Measurements from ENCODE around the gene MRGPRX3. TPM values are rescaled to one million over a fixed set of nuclear protein-coding genes. Genes with fewer than 3 reads are reported as not detected.

Gene MRGPRX3
- total and polyA plus RNA-seq, 2 of the 13 experiments (the other 11 are each of a cell fraction or from before 2014, with no cell fraction given): 0.53 TPM; not detected in 1

GRCh38 chr11:18168372-18168771 lies 36.0 kb downstream of the MRGPRX3 start:
- intact Hi-C loops (cut with micrococcal nuclease; ENCODE audit: unreplicated experiment) (no loop called here), in situ Hi-C loops (cut with HindIII; ENCODE audit: extremely low pct_ligation_motif_present, low pct_unique_long_range_greater_than_20kb) (no loop called here)
- FAIRE-seq (no peak), ATAC-seq (no peak), DNase-seq (ENCODE audit: low spot score) (no peak)
- Histone ChIP-seq H3K27me3 (ENCODE audit: control insufficient read depth in 1 of 2, insufficient read depth in 2 of 2, low read length in 2 of 2) (peaks cover 0 to 3% of the 10 kb centered on the region in 2 experiments; a peak in 2 of 5 replicates), H3K4me1 (ENCODE audit: insufficient read depth, low read length) (peaks cover 17% of the 10 kb centered on the region; the same call in 1 of the 2 replicates), H3K4me3 (replicated peaks in 1 of 3; ENCODE audit: insufficient read depth in 1 of 3, low read depth in 2 of 3, low read length in 3 of 3) (no peak overlapping the region), H3K27ac (ENCODE audit: extremely low read length, insufficient read depth, low read length) (no peak overlapping the region), H3K36me3 (replicated peaks in 1 of 2; ENCODE audit: control insufficient read depth in 1 of 2, insufficient read depth in 2 of 2, low read length in 2 of 2) (no peaks in the 10 kb centered on the region), H3K79me2 (ENCODE audit: insufficient read depth, low read length) (no peaks in the 10 kb centered on the region), H3K4me2 (ENCODE audit: low read depth, low read length) (no peak overlapping the region), H3K9ac (ENCODE audit: insufficient read depth, low read depth, low read length) (no peak overlapping the region), H4K20me1 (ENCODE audit: insufficient read depth, low read length) (no peaks in the 10 kb centered on the region), H2AFZ (ENCODE audit: low read length) (no peak overlapping the region), H3K9me3 (ENCODE audit: low read length) (no peaks in the 10 kb centered on the region)
- POLR2A ChIA-PET: no interaction called here
- 0% methylated on average over 1 of the region's 1 CpG for WGBS (ENCODE audit: low lambda C conversion rate)
- TF ChIP-seq, protein P1, sequence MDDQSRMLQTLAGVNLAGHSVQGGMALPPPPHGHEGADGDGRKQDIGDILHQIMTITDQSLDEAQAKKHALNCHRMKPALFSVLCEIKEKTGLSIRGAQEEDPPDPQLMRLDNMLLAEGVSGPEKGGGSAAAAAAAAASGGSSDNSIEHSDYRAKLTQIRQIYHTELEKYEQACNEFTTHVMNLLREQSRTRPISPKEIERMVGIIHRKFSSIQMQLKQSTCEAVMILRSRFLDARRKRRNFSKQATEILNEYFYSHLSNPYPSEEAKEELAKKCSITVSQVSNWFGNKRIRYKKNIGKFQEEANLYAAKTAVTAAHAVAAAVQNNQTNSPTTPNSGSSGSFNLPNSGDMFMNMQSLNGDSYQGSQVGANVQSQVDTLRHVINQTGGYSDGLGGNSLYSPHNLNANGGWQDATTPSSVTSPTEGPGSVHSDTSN (CRISPR knock-in tag; IDR thresholded peaks at IDR 0.05; ENCODE audit: borderline replicate concordance): no peak
- TF ChIP-seq, protein P2, sequence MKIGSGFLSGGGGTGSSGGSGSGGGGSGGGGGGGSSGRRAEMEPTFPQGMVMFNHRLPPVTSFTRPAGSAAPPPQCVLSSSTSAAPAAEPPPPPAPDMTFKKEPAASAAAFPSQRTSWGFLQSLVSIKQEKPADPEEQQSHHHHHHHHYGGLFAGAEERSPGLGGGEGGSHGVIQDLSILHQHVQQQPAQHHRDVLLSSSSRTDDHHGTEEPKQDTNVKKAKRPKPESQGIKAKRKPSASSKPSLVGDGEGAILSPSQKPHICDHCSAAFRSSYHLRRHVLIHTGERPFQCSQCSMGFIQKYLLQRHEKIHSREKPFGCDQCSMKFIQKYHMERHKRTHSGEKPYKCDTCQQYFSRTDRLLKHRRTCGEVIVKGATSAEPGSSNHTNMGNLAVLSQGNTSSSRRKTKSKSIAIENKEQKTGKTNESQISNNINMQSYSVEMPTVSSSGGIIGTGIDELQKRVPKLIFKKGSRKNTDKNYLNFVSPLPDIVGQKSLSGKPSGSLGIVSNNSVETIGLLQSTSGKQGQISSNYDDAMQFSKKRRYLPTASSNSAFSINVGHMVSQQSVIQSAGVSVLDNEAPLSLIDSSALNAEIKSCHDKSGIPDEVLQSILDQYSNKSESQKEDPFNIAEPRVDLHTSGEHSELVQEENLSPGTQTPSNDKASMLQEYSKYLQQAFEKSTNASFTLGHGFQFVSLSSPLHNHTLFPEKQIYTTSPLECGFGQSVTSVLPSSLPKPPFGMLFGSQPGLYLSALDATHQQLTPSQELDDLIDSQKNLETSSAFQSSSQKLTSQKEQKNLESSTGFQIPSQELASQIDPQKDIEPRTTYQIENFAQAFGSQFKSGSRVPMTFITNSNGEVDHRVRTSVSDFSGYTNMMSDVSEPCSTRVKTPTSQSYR (CRISPR knock-in tag; IDR thresholded peaks at IDR 0.05; ENCODE audit: borderline replicate concordance): no peak
- TF ChIP-seq, protein P3, sequence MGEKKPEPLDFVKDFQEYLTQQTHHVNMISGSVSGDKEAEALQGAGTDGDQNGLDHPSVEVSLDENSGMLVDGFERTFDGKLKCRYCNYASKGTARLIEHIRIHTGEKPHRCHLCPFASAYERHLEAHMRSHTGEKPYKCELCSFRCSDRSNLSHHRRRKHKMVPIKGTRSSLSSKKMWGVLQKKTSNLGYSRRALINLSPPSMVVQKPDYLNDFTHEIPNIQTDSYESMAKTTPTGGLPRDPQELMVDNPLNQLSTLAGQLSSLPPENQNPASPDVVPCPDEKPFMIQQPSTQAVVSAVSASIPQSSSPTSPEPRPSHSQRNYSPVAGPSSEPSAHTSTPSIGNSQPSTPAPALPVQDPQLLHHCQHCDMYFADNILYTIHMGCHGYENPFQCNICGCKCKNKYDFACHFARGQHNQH (CRISPR knock-in tag; IDR thresholded peaks at IDR 0.05): no peak
- TF ChIP-seq ZBTB25 (CRISPR knock-in tag; IDR thresholded peaks at IDR 0.05) (no peak), REL (CRISPR knock-in tag; conservative IDR thresholded peaks at IDR 0.05) (no peak), ZNF136 (CRISPR knock-in tag; IDR thresholded peaks at IDR 0.05; ENCODE audit: low read depth) (no peak), ZNF839 (CRISPR knock-in tag; IDR thresholded peaks at IDR 0.05; ENCODE audit: borderline replicate concordance) (no peak), ZNF747 (CRISPR knock-in tag; IDR thresholded peaks at IDR 0.05; ENCODE audit: borderline replicate concordance) (no peak), TFDP1 (CRISPR knock-in tag; IDR thresholded peaks at IDR 0.05; ENCODE audit: borderline replicate concordance) (no peak), SRSF1 (optimal IDR thresholded peaks at IDR 0.05; ENCODE audit: low read depth, low read length) (no peak), ERF (CRISPR knock-in tag; IDR thresholded peaks at IDR 0.05) (no peak), ZNF354B (CRISPR knock-in tag; IDR thresholded peaks at IDR 0.05) (no peak), SSRP1 (CRISPR knock-in tag; IDR thresholded peaks at IDR 0.05) (no peak), HNRNPLL (IDR thresholded peaks at IDR 0.05; ENCODE audit: low read depth, low read length, poor library complexity, severe bottlenecking) (no peak)
- TF ChIP-seq, protein P4, sequence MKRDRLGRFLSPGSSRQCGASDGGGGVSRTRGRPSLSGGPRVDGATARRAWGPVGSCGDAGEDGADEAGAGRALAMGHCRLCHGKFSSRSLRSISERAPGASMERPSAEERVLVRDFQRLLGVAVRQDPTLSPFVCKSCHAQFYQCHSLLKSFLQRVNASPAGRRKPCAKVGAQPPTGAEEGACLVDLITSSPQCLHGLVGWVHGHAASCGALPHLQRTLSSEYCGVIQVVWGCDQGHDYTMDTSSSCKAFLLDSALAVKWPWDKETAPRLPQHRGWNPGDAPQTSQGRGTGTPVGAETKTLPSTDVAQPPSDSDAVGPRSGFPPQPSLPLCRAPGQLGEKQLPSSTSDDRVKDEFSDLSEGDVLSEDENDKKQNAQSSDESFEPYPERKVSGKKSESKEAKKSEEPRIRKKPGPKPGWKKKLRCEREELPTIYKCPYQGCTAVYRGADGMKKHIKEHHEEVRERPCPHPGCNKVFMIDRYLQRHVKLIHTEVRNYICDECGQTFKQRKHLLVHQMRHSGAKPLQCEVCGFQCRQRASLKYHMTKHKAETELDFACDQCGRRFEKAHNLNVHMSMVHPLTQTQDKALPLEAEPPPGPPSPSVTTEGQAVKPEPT (CRISPR knock-in tag; IDR thresholded peaks at IDR 0.05; ENCODE audit: low read depth): no peak
- CTCF ChIA-PET (ENCODE audit: low intra/inter-chr PET ratio, low total read pairs): no interaction called here
- BruUV-seq (replicated peaks): no TSS peak

Data from HepG2 (cell line).